K562 (cell line): ENCODE data around the gene CARMIL1. TPM values are rescaled to one million over a fixed set of nuclear protein-coding genes. Genes with fewer than 3 reads are reported as not detected.

Experiments
- ATAC-seq: fragments of 200-7000 bp; cut with Tn5 transposase; 3 replicates; pipeline ENCODE4 v1.9.1; 2020; ENCODE audit warnings: moderate library complexity
- BruUV-seq: library from RNA; stranded (reverse); fragments of 400-500 nt; replicated peaks from 2 replicates; lab custom pipeline; 2021; lab: Mats Ljungman, UMichigan
- CTCF ChIA-PET: fragments of 300-600 bp; formaldehyde crosslinking; extraction: SDS; loops from one replicate; lab custom pipeline; 2021; ENCODE audit warnings: low intra/inter-chr PET ratio; lab: Yijun Ruan, JAX
- POLR2A ChIA-PET: fragments of 300-600, 350-650 bp; sonication (Branson Sonifier 250); formaldehyde crosslinking; extraction: SDS; loops from one replicate; lab custom pipeline; 2021; ENCODE audit warnings: antibody characterized with exemption, inconsistent platforms; lab: Yijun Ruan, JAX
- DNase-seq, 4 experiments: peaks; one replicate each; pipeline versions ENCODE4 v3.0.0 to v3.0.0-alpha.2; 2011 to 2018; ENCODE audit warnings: low spot score in 3 of 4, mixed read lengths in 3 of 4; ENCODE audit errors: extremely low read depth in 1 of 4
- FAIRE-seq: peaks from 2 replicates; lab custom pipeline; 2011; peaks lifted over from hg19 to GRCh38; lab: Jason Lieb, UNC
- H2AFZ ChIP-seq: 2 replicates; pipeline ENCODE4 v1.6.0; 2011; ENCODE audit warnings: low read depth, low read length, control low read depth, inconsistent platforms
- H3K27ac ChIP-seq: fragments of 200-600 bp; 3 replicates; pipeline ENCODE4 v1.8.0; 2011; ENCODE audit warnings: low read depth, mild to moderate bottlenecking, control low read depth, inconsistent platforms, low read length, moderate library complexity, mixed read lengths; ENCODE audit errors: extremely low read depth
- H3K27me3 ChIP-seq, 2 experiments: fragments of 300-600 bp in 1 of 2; 2 replicates in 1 of 2; 3 replicates in 1 of 2; pipeline versions ENCODE4 v1.6.0 to v1.8.0; 2011; ENCODE audit warnings: inconsistent platforms in 2 of 2, low read length in 2 of 2, mild to moderate bottlenecking in 1 of 2, mixed read lengths in 1 of 2, moderate library complexity in 1 of 2; ENCODE audit not compliant: control insufficient read depth in 2 of 2, insufficient read depth in 2 of 2
- H3K36me3 ChIP-seq: fragments of 300-600 bp; 3 replicates; pipeline ENCODE4 v1.8.0; 2011; ENCODE audit warnings: mild to moderate bottlenecking, low read length, inconsistent platforms; ENCODE audit not compliant: control insufficient read depth, insufficient read depth
- H3K4me1 ChIP-seq, 2 experiments: fragments of 200-600 bp in 1 of 2; replicated peaks in 1 of 2; 2 replicates in 1 of 2; 3 replicates in 1 of 2; pipeline versions ENCODE4 v1.5.1 to v1.8.0; 2011; ENCODE audit warnings: inconsistent platforms in 2 of 2, low read length in 2 of 2, mild to moderate bottlenecking in 1 of 2, mixed read lengths in 1 of 2, moderate library complexity in 1 of 2; ENCODE audit not compliant: control insufficient read depth in 2 of 2, insufficient read depth in 2 of 2
- H3K4me2 ChIP-seq: 2 replicates; pipeline ENCODE4 v1.6.1; 2011; ENCODE audit warnings: low read length, control low read depth, inconsistent platforms, mixed read lengths; ENCODE audit not compliant: insufficient read depth
- H3K4me3 ChIP-seq: fragments of 200-600 bp; sonication (generic), shearing (Covaris generic); 2 replicates; pipeline ENCODE4 v1.5.1; 2016; ENCODE audit warnings: control low read depth, inconsistent platforms
- H3K79me2 ChIP-seq: fragments of 200-600 bp; 3 replicates; pipeline ENCODE4 v1.8.0; 2011; ENCODE audit warnings: low read length, inconsistent platforms; ENCODE audit not compliant: control insufficient read depth, insufficient read depth
- H3K9ac ChIP-seq, 2 experiments: 2 replicates each; pipeline versions ENCODE4 v1.6.0 to v1.6.1; 2011; ENCODE audit warnings: low read depth in 2 of 2, low read length in 2 of 2, control low read depth in 1 of 2, inconsistent platforms in 1 of 2, mild to moderate bottlenecking in 1 of 2, mixed read lengths in 1 of 2; ENCODE audit not compliant: insufficient read depth in 1 of 2
- H3K9me1 ChIP-seq: one replicate; pipeline ENCODE4 v1.6.0; 2011; ENCODE audit warnings: inconsistent platforms, mild to moderate bottlenecking, low read length, moderate library complexity; ENCODE audit not compliant: control insufficient read depth, insufficient read depth
- H3K9me3 ChIP-seq: replicated peaks from 2 replicates; pipeline ENCODE4 v1.5.1; 2011; ENCODE audit warnings: low read depth, low read length, inconsistent platforms; ENCODE audit not compliant: control insufficient read depth, insufficient read depth
- H4K20me1 ChIP-seq: replicated peaks from 2 replicates; pipeline ENCODE4 v1.6.1; 2011; ENCODE audit warnings: low read length, inconsistent platforms, mixed read lengths; ENCODE audit not compliant: control insufficient read depth, insufficient read depth
- BACH1 ChIP-seq: fragments of 200-800 bp; sonication (Bioruptor generic); IDR thresholded peaks from 2 replicates; pipeline ENCODE4 v1.6.1; 2016; ENCODE audit warnings: missing genetic modification characterization, missing compliant biosample characterization
- CAMTA2 ChIP-seq: fragments of 250-450 bp; sonication (Bioruptor Pico); conservative IDR thresholded peaks from 2 replicates; pipeline ENCODE4 v1.5.1; 2022
- MCM2 ChIP-seq: fragments of 450-650 bp; IDR thresholded peaks from 2 replicates; pipeline ENCODE4 v1.6.1; 2017; ENCODE audit warnings: low read depth, mild to moderate bottlenecking
- ZNF583 ChIP-seq: fragments of 250-450 bp; sonication (Bioruptor Pico); IDR thresholded peaks from 2 replicates; pipeline ENCODE4 v1.4.0; 2020
- WGBS: fragments of 100-300 bp; shearing (Covaris generic); methylation state at CpG from one replicate; pipeline ENCODE4 v1.1.6; 2016; ENCODE audit warnings: low coverage, mixed read lengths; ENCODE audit not compliant: insufficient coverage; ENCODE audit errors: missing lambda C conversion rate; 5-methylcytosine and 5-hydroxymethylcytosine counted together
- in situ Hi-C: fragments of 300-500 bp; cut with MboI; formaldehyde crosslinking; loops from 4 replicates; pipeline ENCODE4 v1.15.0; 2018; ENCODE audit warnings: inconsistent platforms, mixed read lengths
- intact Hi-C: fragments of 100-400 bp; cut with micrococcal nuclease; formaldehyde crosslinking; loops from 2 replicates; pipeline ENCODE4 v1.14.2; 2022
- polyA plus RNA-seq, 8 experiments: library from polyadenylated mRNA; depleted of rRNA in 4 of 8; stranded (reverse) in 5 of 8; unstranded in 3 of 8; fragments of >200 nt; fragmentation: Nextera tagmentation in 2 of 8; fragmentation: Illumina TruSeq in 1 of 8; extraction: Ambion mirVana in 2 of 8; extraction: Trizol in 1 of 8; gene quantifications; 2 replicates each; pipeline versions ENCODE4 v1.2.1 to v1.2.3, GENCODE V29; 2011 to 2014; ENCODE audit warnings: inconsistent platforms in 1 of 8, missing spikeins in 1 of 8
- total RNA-seq, 7 experiments: library from RNA; depleted of rRNA in 6 of 7; stranded (reverse); fragments of >200 nt in 6 of 7; fragmentation: Illumina TruSeq in 2 of 7; extraction: Trizol in 2 of 7; gene quantifications; 2 replicates each; pipeline versions ENCODE4 v1.2.1 to v1.2.3, GENCODE V29; 2011 to 2021; ENCODE audit warnings: low replicate concordance in 1 of 7
- TF ChIP-seq, protein P1 (sequence below): fragments of 200-600 bp; sonication (generic); IDR thresholded peaks from one replicate; pipeline ENCODE4 v1.6.1; 2012; ENCODE audit warnings: mild to moderate bottlenecking, low read depth, low read length, inconsistent platforms
- TF ChIP-seq, protein P2 (sequence below), 2 experiments: IDR thresholded peaks; 2 replicates each; pipeline ENCODE4 v1.6.1; 2011; ENCODE audit warnings: borderline replicate concordance in 1 of 2, control low read depth in 1 of 2, low read depth in 1 of 2, low read length in 1 of 2, mild to moderate bottlenecking in 1 of 2, mixed read lengths in 1 of 2, moderate library complexity in 1 of 2; ENCODE audit not compliant: insufficient read depth in 1 of 2, insufficient read length in 1 of 2, poor library complexity in 1 of 2, severe bottlenecking in 1 of 2; ENCODE audit errors: extremely low read depth in 1 of 2

CARMIL1 gene
- total and polyA plus RNA-seq, 9 of the 15 experiments (the other 6 are each of a cell fraction or from before 2014, with no cell fraction given) = 0.04 to 0.32 (median 0.10) TPM; not detected in 1

DNA sequence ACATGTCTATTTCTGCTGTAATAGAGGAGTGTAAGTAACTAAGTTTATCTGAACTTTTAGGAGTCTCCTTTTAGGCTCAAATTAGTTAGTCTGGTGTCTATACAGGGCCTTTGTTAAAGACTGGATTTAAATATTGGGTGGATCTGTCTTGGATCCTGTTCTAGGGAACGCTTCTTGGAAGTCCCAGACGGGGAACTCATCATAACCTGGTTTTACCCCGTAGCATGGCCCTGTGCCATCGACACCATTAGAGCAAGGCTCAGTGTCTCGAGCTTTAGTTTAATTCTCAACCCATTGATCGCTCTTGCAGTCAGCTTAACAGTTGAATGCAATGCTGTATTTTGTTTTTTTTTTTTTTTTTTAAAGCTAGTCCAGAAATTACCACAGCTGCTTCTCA lies 89.9 kb downstream of the CARMIL1 start:
- no peak overlapping the region for H2AFZ ChIP-seq
- WGBS = 0% methylated on average over 6 of the region's 6 CpGs
- no peak for FAIRE-seq
- H3K27me3 ChIP-seq = 0 out of 5 replicates have a peak, but pooled peaks cover 0 to 11% of the 10 kb centered on the region in 2 experiments
- H3K27ac ChIP-seq = no peak overlapping the region
- H3K4me3 ChIP-seq = no peak overlapping the region
- H3K9me1 ChIP-seq = no peaks in the 10 kb centered on the region
- H3K9me3 ChIP-seq = no peaks in the 10 kb centered on the region
- no peak overlapping the region for H3K4me2 ChIP-seq
- POLR2A ChIA-PET = interaction anchor here (0.6 to 1.4 kb wide), 2 partner anchors 9 to 65 kb away, joined by 4 to 5 read pairs; no protein-coding TSS in a partner anchor
- no peaks in the 10 kb centered on the region for H4K20me1 ChIP-seq
- CTCF ChIA-PET = no interaction called here
- DNase-seq = no peak
- H3K79me2 ChIP-seq = no peaks in the 10 kb centered on the region
- intact Hi-C loops = no loop called here
- BruUV-seq = no TSS peak
- no peaks in the 10 kb centered on the region for H3K4me1 ChIP-seq
- ATAC-seq = no peak
- no peaks in the 10 kb centered on the region for H3K36me3 ChIP-seq
- in situ Hi-C loops = no loop called here
- H3K9ac ChIP-seq = no peak overlapping the region
- TF ChIP-seq, protein P1, sequence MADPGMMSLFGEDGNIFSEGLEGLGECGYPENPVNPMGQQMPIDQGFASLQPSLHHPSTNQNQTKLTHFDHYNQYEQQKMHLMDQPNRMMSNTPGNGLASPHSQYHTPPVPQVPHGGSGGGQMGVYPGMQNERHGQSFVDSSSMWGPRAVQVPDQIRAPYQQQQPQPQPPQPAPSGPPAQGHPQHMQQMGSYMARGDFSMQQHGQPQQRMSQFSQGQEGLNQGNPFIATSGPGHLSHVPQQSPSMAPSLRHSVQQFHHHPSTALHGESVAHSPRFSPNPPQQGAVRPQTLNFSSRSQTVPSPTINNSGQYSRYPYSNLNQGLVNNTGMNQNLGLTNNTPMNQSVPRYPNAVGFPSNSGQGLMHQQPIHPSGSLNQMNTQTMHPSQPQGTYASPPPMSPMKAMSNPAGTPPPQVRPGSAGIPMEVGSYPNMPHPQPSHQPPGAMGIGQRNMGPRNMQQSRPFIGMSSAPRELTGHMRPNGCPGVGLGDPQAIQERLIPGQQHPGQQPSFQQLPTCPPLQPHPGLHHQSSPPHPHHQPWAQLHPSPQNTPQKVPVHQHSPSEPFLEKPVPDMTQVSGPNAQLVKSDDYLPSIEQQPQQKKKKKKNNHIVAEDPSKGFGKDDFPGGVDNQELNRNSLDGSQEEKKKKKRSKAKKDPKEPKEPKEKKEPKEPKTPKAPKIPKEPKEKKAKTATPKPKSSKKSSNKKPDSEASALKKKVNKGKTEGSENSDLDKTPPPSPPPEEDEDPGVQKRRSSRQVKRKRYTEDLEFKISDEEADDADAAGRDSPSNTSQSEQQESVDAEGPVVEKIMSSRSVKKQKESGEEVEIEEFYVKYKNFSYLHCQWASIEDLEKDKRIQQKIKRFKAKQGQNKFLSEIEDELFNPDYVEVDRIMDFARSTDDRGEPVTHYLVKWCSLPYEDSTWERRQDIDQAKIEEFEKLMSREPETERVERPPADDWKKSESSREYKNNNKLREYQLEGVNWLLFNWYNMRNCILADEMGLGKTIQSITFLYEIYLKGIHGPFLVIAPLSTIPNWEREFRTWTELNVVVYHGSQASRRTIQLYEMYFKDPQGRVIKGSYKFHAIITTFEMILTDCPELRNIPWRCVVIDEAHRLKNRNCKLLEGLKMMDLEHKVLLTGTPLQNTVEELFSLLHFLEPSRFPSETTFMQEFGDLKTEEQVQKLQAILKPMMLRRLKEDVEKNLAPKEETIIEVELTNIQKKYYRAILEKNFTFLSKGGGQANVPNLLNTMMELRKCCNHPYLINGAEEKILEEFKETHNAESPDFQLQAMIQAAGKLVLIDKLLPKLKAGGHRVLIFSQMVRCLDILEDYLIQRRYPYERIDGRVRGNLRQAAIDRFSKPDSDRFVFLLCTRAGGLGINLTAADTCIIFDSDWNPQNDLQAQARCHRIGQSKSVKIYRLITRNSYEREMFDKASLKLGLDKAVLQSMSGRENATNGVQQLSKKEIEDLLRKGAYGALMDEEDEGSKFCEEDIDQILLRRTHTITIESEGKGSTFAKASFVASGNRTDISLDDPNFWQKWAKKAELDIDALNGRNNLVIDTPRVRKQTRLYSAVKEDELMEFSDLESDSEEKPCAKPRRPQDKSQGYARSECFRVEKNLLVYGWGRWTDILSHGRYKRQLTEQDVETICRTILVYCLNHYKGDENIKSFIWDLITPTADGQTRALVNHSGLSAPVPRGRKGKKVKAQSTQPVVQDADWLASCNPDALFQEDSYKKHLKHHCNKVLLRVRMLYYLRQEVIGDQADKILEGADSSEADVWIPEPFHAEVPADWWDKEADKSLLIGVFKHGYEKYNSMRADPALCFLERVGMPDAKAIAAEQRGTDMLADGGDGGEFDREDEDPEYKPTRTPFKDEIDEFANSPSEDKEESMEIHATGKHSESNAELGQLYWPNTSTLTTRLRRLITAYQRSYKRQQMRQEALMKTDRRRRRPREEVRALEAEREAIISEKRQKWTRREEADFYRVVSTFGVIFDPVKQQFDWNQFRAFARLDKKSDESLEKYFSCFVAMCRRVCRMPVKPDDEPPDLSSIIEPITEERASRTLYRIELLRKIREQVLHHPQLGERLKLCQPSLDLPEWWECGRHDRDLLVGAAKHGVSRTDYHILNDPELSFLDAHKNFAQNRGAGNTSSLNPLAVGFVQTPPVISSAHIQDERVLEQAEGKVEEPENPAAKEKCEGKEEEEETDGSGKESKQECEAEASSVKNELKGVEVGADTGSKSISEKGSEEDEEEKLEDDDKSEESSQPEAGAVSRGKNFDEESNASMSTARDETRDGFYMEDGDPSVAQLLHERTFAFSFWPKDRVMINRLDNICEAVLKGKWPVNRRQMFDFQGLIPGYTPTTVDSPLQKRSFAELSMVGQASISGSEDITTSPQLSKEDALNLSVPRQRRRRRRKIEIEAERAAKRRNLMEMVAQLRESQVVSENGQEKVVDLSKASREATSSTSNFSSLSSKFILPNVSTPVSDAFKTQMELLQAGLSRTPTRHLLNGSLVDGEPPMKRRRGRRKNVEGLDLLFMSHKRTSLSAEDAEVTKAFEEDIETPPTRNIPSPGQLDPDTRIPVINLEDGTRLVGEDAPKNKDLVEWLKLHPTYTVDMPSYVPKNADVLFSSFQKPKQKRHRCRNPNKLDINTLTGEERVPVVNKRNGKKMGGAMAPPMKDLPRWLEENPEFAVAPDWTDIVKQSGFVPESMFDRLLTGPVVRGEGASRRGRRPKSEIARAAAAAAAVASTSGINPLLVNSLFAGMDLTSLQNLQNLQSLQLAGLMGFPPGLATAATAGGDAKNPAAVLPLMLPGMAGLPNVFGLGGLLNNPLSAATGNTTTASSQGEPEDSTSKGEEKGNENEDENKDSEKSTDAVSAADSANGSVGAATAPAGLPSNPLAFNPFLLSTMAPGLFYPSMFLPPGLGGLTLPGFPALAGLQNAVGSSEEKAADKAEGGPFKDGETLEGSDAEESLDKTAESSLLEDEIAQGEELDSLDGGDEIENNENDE = no peak
- TF ChIP-seq MCM2 (no peak), BACH1 (no peak), ZNF583 (CRISPR knock-in tag) (no peak), CAMTA2 (no peak)
- TF ChIP-seq, protein P2, sequence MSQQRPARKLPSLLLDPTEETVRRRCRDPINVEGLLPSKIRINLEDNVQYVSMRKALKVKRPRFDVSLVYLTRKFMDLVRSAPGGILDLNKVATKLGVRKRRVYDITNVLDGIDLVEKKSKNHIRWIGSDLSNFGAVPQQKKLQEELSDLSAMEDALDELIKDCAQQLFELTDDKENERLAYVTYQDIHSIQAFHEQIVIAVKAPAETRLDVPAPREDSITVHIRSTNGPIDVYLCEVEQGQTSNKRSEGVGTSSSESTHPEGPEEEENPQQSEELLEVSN (IDR thresholded peaks at IDR 0.05; ENCODE audit: borderline replicate concordance in 1 of 2, extremely low read depth in 1 of 2, insufficient read depth in 1 of 2, insufficient read length in 1 of 2, low read depth in 1 of 2, low read length in 1 of 2, poor library complexity in 1 of 2, severe bottlenecking in 1 of 2) = no peak
